ENCODE data around the gene OSBP2. TPM values are rescaled to one million over a fixed set of nuclear protein-coding genes. Genes with fewer than 3 reads are reported as not detected.
A peak's percentile ranks its signal among the peaks of the same experiment; 100 is the strongest.

Gene OSBP2
- total and polyA plus RNA-seq, 2 of the 13 experiments (the other 11 are each of a cell fraction or from before 2014, with no cell fraction given) = 5.0 to 7.7 TPM

DNA sequence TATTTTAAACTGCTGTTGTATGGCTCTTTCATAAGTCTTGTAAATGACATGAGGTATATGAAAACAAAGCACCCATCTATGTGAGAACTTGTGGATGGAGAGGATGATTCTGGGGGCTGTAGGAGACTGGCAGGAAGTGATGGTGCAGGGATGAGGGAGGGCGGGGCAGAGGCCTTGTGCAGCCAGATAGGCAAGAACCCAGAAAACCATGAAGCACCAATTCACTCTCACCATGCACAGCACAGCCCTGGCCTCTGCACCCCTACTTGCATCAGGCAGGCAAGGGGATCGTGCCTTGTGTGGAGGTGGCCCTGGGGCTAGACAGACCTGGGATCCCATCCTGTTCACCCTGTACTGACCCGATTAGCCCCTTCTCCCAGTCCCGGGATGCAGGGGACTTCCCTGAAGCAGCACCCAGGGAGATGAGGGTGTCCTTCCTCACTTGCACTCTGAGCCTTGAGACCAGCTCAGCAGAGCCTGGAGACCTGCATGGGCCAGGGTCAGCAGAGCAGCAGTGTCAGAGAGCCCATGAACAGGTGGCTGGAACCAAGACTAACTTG is 188.4 kb downstream of the OSBP2 start:
- ATAC-seq = no peak
- Histone ChIP-seq H3K4me1 (ENCODE audit: insufficient read depth, low read length) (peaks cover 56% of the 10 kb centered on the region), H3K9me3 (ENCODE audit: low read length) (no peaks in the 10 kb centered on the region), H3K27ac (ENCODE audit: extremely low read length, insufficient read depth, low read length) (no peak overlapping the region), H3K36me3 (replicated peaks in 1 of 2; ENCODE audit: control insufficient read depth in 1 of 2, insufficient read depth in 2 of 2, low read length in 2 of 2) (0 out of 5 replicates have a peak, but pooled peaks cover 0 to 3% of the 10 kb centered on the region in 2 experiments), H3K9ac (ENCODE audit: insufficient read depth, low read depth, low read length) (peak overlapping the region; percentile 18; the same call in 1 of the 2 replicates), H3K4me3 (replicated peaks in 1 of 3; ENCODE audit: insufficient read depth in 1 of 3, low read depth in 2 of 3, low read length in 3 of 3) (no peak overlapping the region), H3K79me2 (ENCODE audit: insufficient read depth, low read length) (no peaks in the 10 kb centered on the region), H4K20me1 (ENCODE audit: insufficient read depth, low read length) (no peaks in the 10 kb centered on the region), H2AFZ (ENCODE audit: low read length) (no peak overlapping the region), H3K4me2 (ENCODE audit: low read depth, low read length) (peak overlapping the region; percentile 93), H3K27me3 (ENCODE audit: control insufficient read depth in 1 of 2, insufficient read depth in 2 of 2, low read length in 2 of 2) (peaks cover 0 to 3% of the 10 kb centered on the region in 2 experiments; a peak in 1 of 5 replicates)
- POLR2A ChIA-PET = no interaction called here
- TF ChIP-seq RARA (CRISPR knock-in tag; IDR thresholded peaks at IDR 0.05) = no peak
- peak; percentile 73 for TF ChIP-seq ZSCAN25 (CRISPR knock-in tag; IDR thresholded peaks at IDR 0.05)
- no TSS peak for BruUV-seq (replicated peaks)
- DNase-seq (ENCODE audit: low spot score) = no peak
- in situ Hi-C loops (cut with HindIII; ENCODE audit: extremely low pct_ligation_motif_present, low pct_unique_long_range_greater_than_20kb) = no loop called here
- no peak for FAIRE-seq
- WGBS (ENCODE audit: low lambda C conversion rate) = 85% methylated on average over 1 of the region's 4 CpGs
- intact Hi-C loops (cut with micrococcal nuclease; ENCODE audit: unreplicated experiment) = loop anchor here (5.0 kb wide), 1 partner anchor 121 kb away; no protein-coding TSS in a partner anchor
- CTCF ChIA-PET (ENCODE audit: low intra/inter-chr PET ratio, low total read pairs) = no interaction called here

DNA sequence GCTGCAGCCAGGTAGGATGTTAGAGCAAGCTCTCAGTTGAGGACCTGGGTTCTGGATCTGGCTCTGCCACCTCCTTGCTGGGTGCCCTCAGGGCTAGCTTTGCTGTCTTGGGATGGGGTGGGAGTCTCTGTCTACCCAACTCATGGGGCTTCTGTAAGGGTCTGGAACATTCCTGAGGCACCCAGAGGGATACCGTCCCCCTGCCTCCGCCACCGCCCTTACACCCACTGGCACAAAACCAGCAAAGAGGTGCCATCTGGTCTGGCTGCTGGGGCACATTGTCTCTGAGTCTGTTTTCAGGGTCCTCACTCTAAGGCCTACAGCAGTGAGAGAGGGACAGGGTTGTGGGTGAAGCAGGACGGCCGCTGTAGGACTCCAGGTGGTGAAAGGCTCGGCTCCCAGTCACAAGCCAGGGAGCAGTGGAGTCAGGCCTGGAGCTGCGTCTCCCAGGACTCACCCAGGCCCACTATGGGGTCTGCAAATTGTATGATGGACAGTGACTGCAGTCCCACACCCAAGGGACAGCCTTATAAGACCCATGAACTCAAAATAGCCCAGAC is 189.0 kb downstream of the OSBP2 start:
- peaks cover 50% of the 10 kb centered on the region for H3K4me1 ChIP-seq (ENCODE audit: insufficient read depth, low read length)
- WGBS (ENCODE audit: low lambda C conversion rate) = 96% methylated on average over 4 of the region's 7 CpGs
- ChIA-PET CTCF (ENCODE audit: low intra/inter-chr PET ratio, low total read pairs) (no interaction called here), POLR2A (no interaction called here)
- H3K4me2 ChIP-seq (ENCODE audit: low read depth, low read length) = no peak overlapping the region
- intact Hi-C loops (cut with micrococcal nuclease; ENCODE audit: unreplicated experiment) = loop anchor here (5.0 kb wide), 1 partner anchor 121 kb away; no protein-coding TSS in a partner anchor
- in situ Hi-C loops (cut with HindIII; ENCODE audit: extremely low pct_ligation_motif_present, low pct_unique_long_range_greater_than_20kb) = no loop called here
- no peak overlapping the region for H3K4me3 ChIP-seq (replicated peaks in 1 of 3; ENCODE audit: insufficient read depth in 1 of 3, low read depth in 2 of 3, low read length in 3 of 3)
- H3K27ac ChIP-seq (ENCODE audit: extremely low read length, insufficient read depth, low read length) = no peak overlapping the region
- H3K27me3 ChIP-seq (ENCODE audit: control insufficient read depth in 1 of 2, insufficient read depth in 2 of 2, low read length in 2 of 2) = peaks cover 0 to 3% of the 10 kb centered on the region in 2 experiments; a peak in 1 of 5 replicates
- FAIRE-seq (no peak), ATAC-seq (no peak), DNase-seq (ENCODE audit: low spot score) (no peak)
- H3K9ac ChIP-seq (ENCODE audit: insufficient read depth, low read depth, low read length) = no peak overlapping the region
- no TSS peak for BruUV-seq (replicated peaks)
- no peaks in the 10 kb centered on the region for H4K20me1 ChIP-seq (ENCODE audit: insufficient read depth, low read length)
- H3K36me3 ChIP-seq (replicated peaks in 1 of 2; ENCODE audit: control insufficient read depth in 1 of 2, insufficient read depth in 2 of 2, low read length in 2 of 2) = 0 out of 5 replicates have a peak, but pooled peaks cover 0 to 5% of the 10 kb centered on the region in 2 experiments
- no peak overlapping the region for H2AFZ ChIP-seq (ENCODE audit: low read length)
- H3K9me3 ChIP-seq (ENCODE audit: low read length) = no peaks in the 10 kb centered on the region
- H3K79me2 ChIP-seq (ENCODE audit: insufficient read depth, low read length) = no peaks in the 10 kb centered on the region
- TF ChIP-seq DMAP1 (CRISPR knock-in tag; IDR thresholded peaks at IDR 0.05) = no peak
- TF ChIP-seq, protein P1, sequence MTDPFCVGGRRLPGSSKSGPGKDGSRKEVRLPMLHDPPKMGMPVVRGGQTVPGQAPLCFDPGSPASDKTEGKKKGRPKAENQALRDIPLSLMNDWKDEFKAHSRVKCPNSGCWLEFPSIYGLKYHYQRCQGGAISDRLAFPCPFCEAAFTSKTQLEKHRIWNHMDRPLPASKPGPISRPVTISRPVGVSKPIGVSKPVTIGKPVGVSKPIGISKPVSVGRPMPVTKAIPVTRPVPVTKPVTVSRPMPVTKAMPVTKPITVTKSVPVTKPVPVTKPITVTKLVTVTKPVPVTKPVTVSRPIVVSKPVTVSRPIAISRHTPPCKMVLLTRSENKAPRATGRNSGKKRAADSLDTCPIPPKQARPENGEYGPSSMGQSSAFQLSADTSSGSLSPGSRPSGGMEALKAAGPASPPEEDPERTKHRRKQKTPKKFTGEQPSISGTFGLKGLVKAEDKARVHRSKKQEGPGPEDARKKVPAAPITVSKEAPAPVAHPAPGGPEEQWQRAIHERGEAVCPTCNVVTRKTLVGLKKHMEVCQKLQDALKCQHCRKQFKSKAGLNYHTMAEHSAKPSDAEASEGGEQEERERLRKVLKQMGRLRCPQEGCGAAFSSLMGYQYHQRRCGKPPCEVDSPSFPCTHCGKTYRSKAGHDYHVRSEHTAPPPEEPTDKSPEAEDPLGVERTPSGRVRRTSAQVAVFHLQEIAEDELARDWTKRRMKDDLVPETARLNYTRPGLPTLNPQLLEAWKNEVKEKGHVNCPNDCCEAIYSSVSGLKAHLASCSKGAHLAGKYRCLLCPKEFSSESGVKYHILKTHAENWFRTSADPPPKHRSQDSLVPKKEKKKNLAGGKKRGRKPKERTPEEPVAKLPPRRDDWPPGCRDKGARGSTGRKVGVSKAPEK (CRISPR knock-in tag; IDR thresholded peaks at IDR 0.05; ENCODE audit: borderline replicate concordance) = no peak
- no peak for TF ChIP-seq SYNCRIP (IDR thresholded peaks at IDR 0.05; ENCODE audit: insufficient read depth, low read depth, low read length)
- TF ChIP-seq NPAS2 (CRISPR knock-in tag; IDR thresholded peaks at IDR 0.05; ENCODE audit: borderline replicate concordance) = no peak
- TF ChIP-seq PPARG (CRISPR knock-in tag; conservative IDR thresholded peaks at IDR 0.05) = no peak
- TF ChIP-seq ZNF121 (CRISPR knock-in tag; IDR thresholded peaks at IDR 0.05) = no peak
- no peak for TF ChIP-seq DDIT3 (CRISPR knock-in tag; IDR thresholded peaks at IDR 0.05)
- TF ChIP-seq ZNF781 (CRISPR knock-in tag; IDR thresholded peaks at IDR 0.05; ENCODE audit: borderline replicate concordance, not compliant biosample characterization) = no peak
- TF ChIP-seq ZFAT (CRISPR knock-in tag; conservative IDR thresholded peaks at IDR 0.05) = no peak
- TF ChIP-seq, protein P2, sequence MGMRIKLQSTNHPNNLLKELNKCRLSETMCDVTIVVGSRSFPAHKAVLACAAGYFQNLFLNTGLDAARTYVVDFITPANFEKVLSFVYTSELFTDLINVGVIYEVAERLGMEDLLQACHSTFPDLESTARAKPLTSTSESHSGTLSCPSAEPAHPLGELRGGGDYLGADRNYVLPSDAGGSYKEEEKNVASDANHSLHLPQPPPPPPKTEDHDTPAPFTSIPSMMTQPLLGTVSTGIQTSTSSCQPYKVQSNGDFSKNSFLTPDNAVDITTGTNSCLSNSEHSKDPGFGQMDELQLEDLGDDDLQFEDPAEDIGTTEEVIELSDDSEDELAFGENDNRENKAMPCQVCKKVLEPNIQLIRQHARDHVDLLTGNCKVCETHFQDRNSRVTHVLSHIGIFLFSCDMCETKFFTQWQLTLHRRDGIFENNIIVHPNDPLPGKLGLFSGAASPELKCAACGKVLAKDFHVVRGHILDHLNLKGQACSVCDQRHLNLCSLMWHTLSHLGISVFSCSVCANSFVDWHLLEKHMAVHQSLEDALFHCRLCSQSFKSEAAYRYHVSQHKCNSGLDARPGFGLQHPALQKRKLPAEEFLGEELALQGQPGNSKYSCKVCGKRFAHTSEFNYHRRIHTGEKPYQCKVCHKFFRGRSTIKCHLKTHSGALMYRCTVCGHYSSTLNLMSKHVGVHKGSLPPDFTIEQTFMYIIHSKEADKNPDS (CRISPR knock-in tag; IDR thresholded peaks at IDR 0.05) = no peak
